ENCODE results near the gene CDH1.
"Not testable (repeated sequence)": the region's sequence is repeated elsewhere in the genome, so short reads cannot be mapped to it uniquely, and the experiment has no call there.

CDH1 gene

DNA sequence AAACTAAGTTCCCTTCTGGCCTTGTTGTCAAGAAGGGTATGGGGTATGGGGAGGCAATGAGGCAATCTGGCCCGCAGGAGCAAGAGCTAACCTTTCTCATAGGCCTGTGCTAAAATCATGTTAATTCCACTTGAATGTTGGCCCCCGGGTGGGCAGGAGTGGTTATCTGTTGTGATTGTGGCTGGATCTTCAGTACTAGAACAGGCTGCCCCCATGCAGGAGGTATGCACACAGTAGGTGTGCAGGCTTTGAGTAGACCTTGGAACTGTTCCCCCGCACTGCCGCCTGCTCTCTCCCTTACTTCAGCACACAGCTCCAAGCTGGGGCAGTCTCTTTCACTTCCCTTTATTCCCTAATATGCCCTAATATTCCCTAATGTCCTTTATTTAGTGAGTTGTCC is 53.9 kb downstream of the CDH1 start:
- no peak for DNase-seq (ENCODE audit: low read depth)

DNA sequence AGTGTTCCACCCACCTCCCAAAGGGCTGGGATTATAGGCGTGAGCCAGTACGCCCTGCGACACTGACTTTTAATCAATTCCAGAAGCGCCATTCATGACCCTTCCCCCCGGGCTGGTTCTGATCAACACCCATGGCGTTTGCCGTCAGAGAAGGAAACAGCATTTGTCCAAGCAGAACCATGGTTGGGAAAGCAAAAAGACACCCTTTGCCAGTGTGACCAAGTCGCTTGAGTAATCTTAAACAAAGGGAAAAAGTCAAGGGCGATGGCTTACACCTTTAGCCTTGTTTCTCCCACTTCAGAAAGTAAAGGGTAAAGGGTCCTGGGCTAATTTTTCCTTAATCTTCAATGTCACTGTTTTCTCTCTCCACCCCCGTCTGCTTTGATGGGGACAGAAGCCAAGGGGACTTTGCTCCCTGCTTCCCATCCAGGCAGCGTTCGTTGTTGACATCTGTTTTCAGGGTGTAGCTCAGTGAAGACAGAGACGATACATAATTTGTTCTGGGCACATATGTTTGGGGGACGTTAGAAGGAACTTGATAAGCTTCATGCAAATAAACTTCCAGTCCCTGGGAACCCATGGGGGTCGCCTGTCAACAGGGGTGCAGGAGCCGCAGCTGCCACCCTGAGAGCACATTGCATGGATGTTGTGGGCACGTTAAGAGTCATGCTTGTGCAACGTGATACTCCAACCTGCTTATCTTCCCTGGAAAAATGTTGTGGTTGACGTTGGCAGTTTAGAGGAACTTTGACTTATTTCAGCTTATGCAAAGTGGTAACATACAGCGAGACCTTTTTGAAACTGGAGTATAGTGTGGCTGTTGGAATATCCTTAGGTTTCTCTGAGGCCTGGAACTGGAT is 55.6 kb downstream of the CDH1 start:
- DNase-seq (ENCODE audit: low read depth) = no peak

DNA sequence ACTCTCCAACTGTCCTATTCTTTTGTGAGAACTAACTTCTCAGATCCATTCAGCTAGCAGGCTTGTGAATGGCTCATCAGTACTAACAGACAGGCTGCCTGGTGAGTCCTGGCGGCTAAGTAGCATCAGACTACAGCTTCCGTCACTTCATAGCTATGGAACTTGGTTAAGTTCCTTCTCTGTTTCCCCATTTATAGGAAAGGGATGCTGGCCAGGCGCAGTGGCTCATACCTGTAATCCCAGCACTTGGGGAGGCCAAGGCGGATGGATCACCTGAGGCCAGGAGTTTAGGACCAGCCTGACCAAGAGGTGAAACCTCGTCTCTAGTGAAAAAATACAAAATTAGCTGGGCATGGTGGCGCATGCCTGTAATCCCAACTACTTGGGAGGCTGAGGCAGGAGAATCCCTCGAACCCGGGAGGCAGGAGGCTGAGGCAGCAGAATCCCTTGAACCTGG is 56.3 kb downstream of the CDH1 start:
- DNase-seq (ENCODE audit: low read depth) = no peak

DNA sequence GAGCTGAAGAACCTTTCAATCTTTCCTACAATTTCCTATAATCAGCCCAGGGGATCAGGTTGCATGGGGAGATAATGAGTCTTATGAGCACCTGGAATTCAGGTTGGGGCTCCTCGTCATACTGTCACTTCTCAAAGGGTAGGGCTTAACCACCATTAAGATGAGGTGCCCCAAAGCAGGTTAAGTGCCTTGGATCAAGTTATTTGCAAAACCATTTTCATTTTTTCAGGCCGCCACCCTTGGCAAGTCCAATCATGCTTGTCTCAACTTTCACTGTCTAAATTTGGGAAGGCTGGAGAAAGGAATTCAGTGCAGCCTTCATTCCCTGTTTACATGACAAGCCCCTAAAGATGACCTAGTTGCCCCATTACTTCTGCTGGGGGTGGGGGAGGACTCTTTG is 61.3 kb downstream of the CDH1 start:
- DNase-seq (ENCODE audit: low read depth) = no peak

DNA sequence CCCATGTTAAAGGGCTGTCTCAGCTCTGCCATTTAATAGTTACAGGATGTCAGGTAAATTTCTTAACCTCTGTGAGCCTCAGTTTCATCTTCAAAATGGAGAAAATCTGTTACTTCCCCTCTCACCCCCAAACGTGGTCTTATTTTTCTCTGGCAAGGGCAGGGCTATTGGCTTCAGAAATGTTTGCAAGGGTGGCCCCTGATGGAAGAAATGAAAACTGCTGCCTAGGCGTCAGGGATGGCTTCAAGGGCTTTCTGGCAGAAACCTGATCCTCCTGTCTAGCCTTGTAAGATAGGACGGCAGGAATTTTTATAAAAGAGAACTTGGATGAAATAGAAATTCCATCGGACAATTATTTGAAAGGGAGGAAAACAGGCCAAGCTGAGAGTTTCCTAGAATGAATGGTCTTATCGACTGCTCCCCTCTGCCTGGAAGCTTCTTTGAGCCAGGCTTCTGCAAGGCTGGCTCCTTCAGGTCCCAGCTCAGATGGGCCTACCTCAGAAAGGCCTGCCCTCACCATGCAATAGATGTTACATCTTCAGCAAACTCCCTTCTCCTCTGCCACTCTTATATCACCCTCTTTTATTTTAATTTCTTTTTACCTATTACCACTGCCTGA is 63.3 kb downstream of the CDH1 start:
- peak; percentile 28 for DNase-seq (ENCODE audit: low read depth)

DNA sequence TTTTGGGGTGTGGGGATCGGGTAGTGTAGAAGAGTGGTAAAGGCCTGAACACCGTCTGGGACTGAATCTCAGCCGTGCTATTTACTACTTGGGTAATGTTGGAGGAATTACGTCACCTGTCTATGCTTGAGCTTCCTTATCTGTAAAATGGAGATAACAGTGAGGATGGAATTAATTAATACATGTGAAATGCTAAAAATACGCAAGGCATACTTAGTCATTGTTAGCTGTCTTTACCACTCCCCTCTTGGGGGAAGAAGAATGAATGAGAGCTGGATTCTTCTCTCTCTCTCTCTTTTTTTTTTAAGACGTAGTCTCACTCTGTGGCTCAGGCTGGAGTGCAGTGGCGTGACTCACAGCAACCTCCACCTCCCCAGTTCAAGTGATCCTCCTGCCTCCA is 65.1 kb downstream of the CDH1 start:
- DNase-seq (ENCODE audit: low read depth) = no peak

DNA sequence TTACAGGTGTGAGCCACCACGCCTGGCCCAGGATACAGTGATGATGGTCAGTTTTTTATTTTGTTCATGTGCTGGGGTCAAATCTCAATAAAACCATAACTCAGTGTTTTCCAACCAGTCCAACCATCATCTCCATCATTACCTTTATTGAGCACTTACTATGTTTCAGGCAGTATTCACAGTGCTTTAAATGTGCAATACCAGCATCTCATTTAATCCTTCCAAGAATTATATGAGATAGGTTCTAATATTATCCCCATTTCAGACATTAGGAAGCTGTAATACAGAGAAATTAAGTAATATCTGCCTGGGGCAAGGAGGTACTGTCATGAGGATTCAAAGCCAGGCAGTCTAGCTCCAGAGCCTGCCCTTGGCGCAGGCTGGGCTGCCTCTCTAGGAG is 69.3 kb downstream of the CDH1 start:
- DNase-seq (ENCODE audit: low read depth) = no peak

DNA sequence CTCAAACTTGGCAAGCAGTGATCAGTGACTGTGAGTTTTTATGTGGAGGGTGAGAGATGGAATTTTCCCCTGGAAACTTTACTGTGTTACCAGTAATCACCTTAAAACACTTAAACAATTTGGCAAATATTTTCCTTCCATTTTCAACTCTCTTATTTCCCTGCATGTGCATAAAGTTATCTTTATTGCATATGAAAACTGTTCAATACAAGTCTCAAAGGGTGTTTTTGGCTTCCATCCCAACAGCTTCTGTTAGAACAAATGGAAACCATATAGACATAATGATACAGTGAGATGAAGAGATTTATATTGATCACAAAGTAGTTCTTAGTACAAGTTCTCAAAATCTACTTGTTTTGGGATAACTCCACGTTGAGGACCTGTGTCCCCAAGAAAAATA is 69.9 kb downstream of the CDH1 start:
- DNase-seq (ENCODE audit: low read depth) = no peak

DNA sequence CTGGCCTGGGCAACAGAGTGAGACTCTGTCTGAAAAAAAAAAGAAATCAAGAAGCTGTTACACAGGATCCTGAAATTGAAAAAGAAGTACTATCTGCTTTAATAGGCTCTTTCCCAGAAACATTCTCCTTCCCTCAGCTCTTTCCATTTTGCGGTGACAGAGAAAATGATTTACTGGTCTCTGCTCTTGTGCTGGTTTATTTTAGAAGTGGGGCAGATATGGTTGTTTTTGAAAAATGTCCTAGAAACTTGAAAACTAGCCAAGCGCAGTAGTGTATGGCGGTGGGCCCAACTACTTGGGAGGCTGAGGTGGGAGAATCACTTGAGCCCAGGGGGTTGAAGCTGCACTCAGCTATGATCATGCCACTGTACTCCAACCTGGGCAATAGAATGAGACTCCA is 77.4 kb downstream of the CDH1 start:
- no peak for DNase-seq (ENCODE audit: low read depth)

DNA sequence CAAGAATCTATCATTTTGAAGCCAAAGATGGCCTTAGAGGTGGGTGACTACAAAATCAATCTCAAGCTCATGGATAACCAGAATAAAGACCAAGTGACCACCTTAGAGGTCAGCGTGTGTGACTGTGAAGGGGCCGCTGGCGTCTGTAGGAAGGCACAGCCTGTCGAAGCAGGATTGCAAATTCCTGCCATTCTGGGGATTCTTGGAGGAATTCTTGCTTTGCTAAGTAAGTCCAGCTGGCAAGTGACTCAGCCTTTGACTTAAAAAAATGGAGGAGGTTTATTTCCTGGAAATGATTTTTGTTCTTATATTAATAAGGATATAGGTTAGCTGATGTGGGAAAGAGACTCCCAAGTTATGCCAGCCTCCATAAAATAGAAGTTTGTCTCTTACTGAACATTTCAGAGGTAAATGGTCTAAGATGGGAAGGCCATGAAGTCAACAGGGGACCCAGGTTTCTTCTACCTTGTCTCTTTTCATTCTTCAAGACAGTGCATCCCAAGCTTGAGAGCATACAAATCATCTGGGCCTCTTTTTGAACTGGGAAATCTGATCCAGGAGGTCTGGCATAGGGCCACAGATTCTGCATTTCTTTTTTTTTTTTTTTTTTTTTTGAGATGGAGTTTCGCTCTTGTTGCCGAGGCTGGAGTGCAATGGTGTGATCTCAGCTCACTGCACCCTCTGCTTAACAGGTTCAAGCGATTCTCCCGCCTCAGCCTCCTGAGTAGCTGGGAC is 86.5 kb downstream of the CDH1 start:
- no peak for DNase-seq (ENCODE audit: low read depth)

DNA sequence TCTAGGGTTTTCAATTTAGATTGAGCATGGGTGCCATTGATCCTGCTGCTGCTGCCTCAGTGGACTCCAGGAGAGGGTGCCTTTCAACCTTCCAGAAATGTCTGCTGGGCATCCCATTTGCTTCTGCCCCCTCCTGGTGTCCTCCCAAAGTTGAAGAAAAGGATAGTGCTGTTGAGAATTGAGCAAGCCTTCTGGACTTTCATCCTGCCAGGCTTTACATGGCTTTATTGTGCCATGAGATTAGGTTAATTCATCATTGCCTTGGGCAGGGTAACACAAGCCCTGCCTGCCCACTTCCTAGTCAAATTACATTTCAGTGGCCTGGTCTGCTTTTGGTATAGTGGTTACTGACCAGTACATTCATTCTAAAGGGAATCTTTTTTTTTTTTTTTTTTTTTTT is 88.3 kb downstream of the CDH1 start:
- no peak for DNase-seq (ENCODE audit: low read depth)

DNA sequence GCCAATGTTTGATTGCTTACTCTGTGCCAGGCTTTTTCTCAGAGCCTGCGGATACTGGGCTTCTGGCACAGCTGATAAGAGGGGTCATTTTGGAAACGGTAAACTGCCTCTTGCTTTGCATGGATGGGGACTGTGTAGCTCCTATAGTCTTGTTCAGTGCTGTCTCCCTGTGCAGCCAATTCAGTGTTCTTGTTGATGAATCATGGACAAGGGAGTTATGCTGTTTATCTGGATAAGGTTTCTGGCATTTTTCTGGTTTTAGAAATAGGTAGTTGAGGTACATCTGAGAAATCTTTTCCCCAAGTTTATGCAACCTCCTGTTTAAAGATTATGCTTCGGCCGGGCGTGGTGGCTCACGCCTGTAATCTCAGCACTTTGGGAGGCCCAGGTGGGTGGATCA is 89.6 kb downstream of the CDH1 start:
- no peak for DNase-seq (ENCODE audit: low read depth)

DNA sequence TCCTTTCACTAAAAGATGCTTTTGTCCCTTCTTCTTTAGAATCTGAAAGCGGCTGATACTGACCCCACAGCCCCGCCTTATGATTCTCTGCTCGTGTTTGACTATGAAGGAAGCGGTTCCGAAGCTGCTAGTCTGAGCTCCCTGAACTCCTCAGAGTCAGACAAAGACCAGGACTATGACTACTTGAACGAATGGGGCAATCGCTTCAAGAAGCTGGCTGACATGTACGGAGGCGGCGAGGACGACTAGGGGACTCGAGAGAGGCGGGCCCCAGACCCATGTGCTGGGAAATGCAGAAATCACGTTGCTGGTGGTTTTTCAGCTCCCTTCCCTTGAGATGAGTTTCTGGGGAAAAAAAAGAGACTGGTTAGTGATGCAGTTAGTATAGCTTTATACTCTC is 96.2 kb downstream of the CDH1 start:
- DNase-seq (ENCODE audit: low read depth) = no peak

DNA sequence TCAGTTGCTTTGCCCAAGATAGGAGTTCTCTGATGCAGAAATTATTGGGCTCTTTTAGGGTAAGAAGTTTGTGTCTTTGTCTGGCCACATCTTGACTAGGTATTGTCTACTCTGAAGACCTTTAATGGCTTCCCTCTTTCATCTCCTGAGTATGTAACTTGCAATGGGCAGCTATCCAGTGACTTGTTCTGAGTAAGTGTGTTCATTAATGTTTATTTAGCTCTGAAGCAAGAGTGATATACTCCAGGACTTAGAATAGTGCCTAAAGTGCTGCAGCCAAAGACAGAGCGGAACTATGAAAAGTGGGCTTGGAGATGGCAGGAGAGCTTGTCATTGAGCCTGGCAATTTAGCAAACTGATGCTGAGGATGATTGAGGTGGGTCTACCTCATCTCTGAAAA is 97.5 kb downstream of the CDH1 start:
- no peak for DNase-seq (ENCODE audit: low read depth)

DNA sequence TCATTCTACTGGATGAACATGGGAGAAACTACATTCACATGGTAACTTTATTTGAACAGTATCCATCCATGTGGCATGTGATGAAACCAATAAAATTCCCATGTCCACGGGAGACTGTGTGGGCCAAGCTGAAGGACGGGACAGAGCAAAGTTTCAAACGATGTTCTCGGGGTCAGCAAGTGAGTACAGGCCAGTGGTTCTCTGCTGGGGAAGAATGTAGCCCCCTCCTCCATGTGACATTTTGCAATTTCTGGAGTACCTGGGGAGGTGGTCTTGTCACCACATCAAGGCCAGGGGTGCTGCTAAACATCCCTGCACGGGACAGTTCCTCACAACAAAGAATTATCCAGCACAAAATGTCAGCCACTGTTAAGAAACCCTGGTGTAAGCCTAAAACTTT is 98.9 kb downstream of the CDH1 start:
- no peak for DNase-seq (ENCODE audit: low read depth)

DNA sequence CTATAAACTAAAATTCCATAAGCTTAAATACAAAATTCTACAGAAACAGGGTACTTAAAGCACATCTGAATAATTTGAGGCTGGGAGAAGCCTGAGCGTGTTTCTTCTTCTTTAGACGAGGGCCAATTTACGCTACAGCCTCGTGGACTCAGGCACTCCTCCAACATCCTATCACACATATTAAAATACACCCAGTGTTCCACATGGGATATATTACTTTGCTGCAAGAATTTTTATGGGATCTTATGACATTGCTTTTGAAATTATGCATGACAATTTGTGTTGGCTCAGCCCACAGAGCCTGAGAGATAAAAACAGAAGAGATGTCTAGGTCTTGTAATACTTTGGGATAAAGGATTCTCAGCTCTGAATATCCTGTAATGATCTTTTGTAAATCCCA is 102.7 kb downstream of the CDH1 start:
- DNase-seq (ENCODE audit: low read depth) = no peak

DNA sequence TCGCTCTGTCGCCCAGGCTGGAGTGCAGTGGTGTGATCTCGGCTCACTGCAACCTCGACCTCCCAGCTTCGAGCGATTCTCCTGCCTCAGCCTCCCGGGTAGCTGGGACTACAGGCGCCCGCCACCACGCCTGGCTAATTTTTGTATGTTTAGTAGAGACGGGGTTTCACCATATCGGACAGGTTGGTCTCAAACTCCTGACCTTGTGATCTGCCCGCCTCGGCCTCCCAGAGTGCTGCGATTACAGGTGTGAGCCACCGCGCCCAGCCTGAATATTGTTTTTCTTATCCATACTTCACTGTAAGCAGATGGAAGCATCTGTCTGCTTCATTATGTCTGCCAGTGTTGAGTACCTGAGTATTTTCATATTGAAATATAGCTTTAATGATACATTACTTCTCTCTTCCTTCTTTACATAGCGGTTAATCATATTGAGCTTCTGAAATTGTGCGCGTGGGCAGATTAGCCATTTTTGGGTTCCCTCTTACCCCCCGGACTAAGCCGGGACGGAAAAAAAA is 105.9 kb downstream of the CDH1 start:
- DNase-seq (ENCODE audit: low read depth) = not testable (repeated sequence)

DNA sequence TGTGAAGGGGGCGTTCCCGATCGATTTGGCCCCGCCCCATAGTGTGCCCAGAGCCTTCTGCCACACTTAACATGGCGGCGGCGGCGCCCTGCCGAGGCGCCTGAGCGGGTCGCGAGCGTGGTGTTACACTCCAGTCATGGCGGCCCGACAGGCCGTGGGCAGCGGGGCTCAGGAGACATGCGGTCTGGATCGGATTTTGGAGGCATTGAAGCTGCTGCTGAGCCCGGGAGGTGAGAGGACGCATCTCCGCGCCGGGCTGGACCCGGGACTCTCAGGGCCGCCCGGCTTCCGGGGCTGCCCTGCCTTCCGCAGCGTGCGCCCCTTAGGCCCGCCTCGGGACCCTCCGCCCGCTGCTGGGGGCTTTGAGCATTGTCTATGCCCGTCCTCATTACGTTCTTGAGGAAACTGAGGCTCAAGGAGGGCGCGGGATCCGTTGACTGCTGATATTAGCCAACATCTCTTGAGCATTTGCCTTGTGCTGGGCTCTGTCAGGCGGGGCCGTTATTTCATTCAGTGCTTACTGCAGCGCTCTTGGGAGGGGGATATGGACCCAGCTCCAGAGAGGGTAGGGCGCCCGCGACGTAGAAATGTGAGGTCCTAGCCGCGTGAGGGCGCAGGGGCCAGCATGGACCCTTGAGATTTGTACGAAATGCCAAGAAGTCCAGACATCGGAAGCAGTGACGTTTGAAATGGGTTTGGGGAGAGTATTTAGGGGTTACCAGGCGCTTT is 106.6 kb downstream of the CDH1 start, which contains the start of gene TANGO6:
TANGO6 (plus strand) TSS at position 50 of the 729 bp plus-strand sequence; CDS start at position 137, 87 bp downstream.
- peak; percentile 88 for DNase-seq (ENCODE audit: low read depth)

DNA sequence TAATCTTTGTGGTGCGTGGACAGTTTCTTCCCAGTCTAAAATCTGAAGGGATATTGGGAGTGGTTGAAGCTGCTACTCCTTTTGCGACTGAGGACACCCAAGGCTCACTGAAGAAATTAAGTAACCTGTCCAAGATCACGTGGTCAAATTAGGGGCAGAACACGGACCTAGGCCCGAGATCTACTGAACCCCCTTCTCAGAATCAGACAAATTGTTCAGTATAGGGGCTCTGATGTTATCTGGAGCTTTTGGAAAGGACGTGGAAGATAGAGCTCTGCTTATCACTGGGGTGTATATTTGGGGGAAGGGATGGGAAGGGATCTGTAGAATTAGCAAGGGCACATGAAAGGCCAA is 107.1 kb downstream of the CDH1 start:
- no peak for DNase-seq (ENCODE audit: low read depth)

DNA sequence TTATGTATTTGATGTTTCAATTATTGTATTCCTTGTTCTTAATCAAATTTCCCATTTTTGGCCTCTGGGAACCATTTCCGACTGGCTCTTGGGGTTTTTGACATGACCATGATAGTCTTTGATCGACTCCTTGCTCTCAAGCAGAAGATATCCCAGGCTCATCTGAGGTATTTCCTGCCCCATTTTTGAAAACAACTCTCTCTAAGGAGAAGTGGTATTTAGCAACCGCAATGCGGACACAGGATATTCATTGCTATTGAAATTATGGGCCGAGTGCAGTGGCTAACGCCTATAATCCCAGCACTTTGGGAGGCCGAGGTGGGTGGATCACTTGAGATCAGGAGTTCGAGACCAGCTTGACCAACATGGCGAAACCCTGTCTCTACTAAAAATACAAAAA is 111.7 kb downstream of the CDH1 start:
- no peak for DNase-seq (ENCODE audit: low read depth)

DNA sequence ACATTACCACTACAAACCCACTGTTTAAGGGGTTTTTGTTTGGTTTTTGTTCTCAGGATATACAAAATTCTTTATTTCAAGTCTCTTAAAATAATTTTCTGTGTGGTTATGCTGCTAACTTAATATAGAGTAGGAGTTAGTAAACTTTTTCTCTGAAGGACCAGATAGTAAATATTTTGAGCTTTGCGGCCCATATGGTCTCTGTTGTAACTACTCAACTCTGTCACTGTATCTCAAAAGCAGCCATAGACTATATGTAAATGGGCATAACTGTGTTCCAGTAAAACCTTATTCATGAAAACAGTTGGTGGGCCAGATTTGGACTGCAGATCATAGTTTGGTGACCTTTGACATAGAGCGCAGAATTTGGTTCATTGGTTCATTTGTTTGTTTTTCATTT is 113.4 kb downstream of the CDH1 start:
- DNase-seq (ENCODE audit: low read depth) = no peak

DNA sequence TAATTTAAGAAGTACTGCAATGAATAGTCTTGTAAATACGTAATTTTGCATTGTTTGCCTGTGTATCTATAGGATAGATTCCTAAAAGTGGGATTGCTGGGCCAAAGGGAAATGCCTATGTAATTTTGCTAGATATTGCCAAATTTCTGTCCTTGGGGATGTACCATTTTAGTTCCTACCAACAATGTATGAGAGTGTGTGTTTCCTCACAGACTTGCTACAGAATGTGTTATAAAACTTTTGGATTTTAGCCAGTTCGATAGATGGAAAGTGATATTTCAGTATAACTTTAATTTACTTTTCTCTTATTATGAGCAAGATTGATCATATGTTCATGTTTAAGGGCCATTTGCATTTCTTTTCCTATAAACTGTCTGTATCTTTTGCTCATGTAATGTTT is 114.5 kb downstream of the CDH1 start:
- DNase-seq (ENCODE audit: low read depth) = no peak
